ENCODE measurements around the gene FRMD7.
"Not testable (repeated sequence)": the region's sequence is repeated elsewhere in the genome, so short reads cannot be mapped to it uniquely, and the experiment has no call there.

The FRMD7 gene

GRCh38 chrX:132101799-132102198, 26.0 kb downstream of the FRMD7 start:
- no peak overlapping the region for H3K27ac ChIP-seq (replicated peaks)
- DNase-seq (ENCODE audit: low read depth in 1 of 2, low spot score in 1 of 2), result no peak
- TF ChIP-seq POLR2AphosphoS5 (IDR thresholded peaks at IDR 0.05; ENCODE audit: low read depth) (no peak), CTCF (IDR thresholded peaks at IDR 0.05; ENCODE audit: insufficient read depth, low read length) (no peak)
- H3K4me3 ChIP-seq (replicated peaks; ENCODE audit: insufficient read depth, low read length), result no peak overlapping the region
- H3K27me3 ChIP-seq (ENCODE audit: insufficient read depth, poor library complexity, severe bottlenecking), result no peaks in the 10 kb centered on the region

DNA sequence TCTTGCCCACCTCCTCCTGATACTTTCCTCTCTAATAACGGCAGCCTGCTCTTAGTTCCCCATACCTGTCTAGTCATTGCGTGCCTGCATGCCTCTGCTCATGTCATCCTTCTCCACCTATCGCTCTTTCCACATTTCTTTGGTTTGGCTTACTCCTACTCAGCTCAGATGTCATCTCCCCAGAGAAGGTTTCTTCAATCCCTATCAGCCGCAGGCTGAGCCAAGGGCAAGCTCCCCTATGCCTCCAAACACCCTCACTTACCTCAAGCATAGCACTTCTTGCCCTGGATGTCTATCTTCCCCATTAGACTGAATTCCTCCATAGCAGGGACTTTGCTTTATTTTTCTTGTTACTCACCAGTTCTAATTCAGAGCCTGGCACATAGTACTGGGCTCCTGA, 26.6 kb downstream of the FRMD7 start:
- TF ChIP-seq SPI1 (IDR thresholded peaks at IDR 0.05; ENCODE audit: borderline replicate concordance, low read depth) (no peak), CTCF (IDR thresholded peaks at IDR 0.05; ENCODE audit: insufficient read depth, low read length) (no peak), REST (IDR thresholded peaks at IDR 0.05; ENCODE audit: insufficient replicate concordance, low read depth) (no peak), GABPA (IDR thresholded peaks at IDR 0.05; ENCODE audit: low read depth) (no peak), POLR2AphosphoS5 (IDR thresholded peaks at IDR 0.05; ENCODE audit: low read depth) (no peak)
- Histone ChIP-seq H3K4me3 (replicated peaks; ENCODE audit: insufficient read depth, low read length) (no peak overlapping the region), H3K27ac (replicated peaks) (no peak overlapping the region), H3K27me3 (ENCODE audit: insufficient read depth, poor library complexity, severe bottlenecking) (no peaks in the 10 kb centered on the region)
- DNase-seq (ENCODE audit: low read depth in 1 of 2, low spot score in 1 of 2), result no peak

DNA sequence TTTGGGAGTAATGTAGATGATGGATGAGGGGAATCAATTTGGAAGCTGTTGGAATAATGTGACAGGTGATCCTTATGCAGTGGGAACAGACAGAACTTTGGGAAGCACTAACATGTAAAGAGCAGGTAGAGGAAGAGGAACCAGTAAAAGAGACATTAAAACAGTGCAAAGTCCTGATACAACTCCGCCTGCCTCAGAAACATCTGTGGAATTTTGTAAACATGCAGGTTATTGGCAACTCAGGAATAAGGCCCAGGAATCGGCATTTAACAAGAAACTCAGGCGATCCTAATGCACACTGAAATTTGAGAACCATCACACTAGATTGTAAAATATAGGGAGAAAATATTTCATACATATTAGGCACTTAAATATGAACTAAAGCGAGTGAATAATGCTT, 29.1 kb downstream of the FRMD7 start:
- not testable (repeated sequence) for H3K27ac ChIP-seq (replicated peaks); H3K27me3 ChIP-seq (ENCODE audit: insufficient read depth, poor library complexity, severe bottlenecking)

DNA sequence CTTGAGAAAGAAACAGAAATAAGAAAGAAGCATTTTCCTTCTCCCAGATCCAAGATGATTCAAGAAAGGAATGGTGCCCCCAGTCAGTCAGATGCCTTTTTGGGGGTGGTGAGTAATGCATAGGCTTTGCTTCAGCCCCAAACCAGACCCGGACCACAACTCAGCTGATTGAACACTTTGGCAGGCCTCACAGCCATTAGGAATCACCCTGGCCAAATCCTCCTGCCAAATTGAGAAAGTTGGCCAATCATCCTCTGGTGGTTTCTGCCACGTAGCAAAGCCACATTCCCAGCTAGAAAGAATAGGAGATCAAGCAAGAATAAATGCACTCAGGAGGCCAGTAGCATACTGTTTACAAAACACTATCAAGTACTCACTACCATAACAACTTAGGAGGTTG, 33.7 kb downstream of the FRMD7 start:
- no peak for TF ChIP-seq REST (IDR thresholded peaks at IDR 0.05; ENCODE audit: insufficient replicate concordance, low read depth)
- TF ChIP-seq CTCF (IDR thresholded peaks at IDR 0.05; ENCODE audit: insufficient read depth, low read length), result no peak
- TF ChIP-seq POLR2AphosphoS5 (IDR thresholded peaks at IDR 0.05; ENCODE audit: low read depth), result no peak
- TF ChIP-seq SPI1 (IDR thresholded peaks at IDR 0.05; ENCODE audit: borderline replicate concordance, low read depth), result no peak
- no peak for TF ChIP-seq GABPA (IDR thresholded peaks at IDR 0.05; ENCODE audit: low read depth)
- no peak for DNase-seq (ENCODE audit: low read depth in 1 of 2, low spot score in 1 of 2)
- Histone ChIP-seq H3K27ac (replicated peaks) (no peak overlapping the region), H3K4me3 (replicated peaks; ENCODE audit: insufficient read depth, low read length) (no peak overlapping the region), H3K27me3 (ENCODE audit: insufficient read depth, poor library complexity, severe bottlenecking) (no peaks in the 10 kb centered on the region)

More for the DNA sequence above, 29.1 kb downstream of the FRMD7 start:
- H3K4me3 ChIP-seq (replicated peaks; ENCODE audit: insufficient read depth, low read length); DNase-seq (ENCODE audit: low read depth in 1 of 2, low spot score in 1 of 2): not testable (repeated sequence)
